A549 (cell line): ENCODE data around the gene FAM13A. TPM values are rescaled to one million over a fixed set of nuclear protein-coding genes. Genes with fewer than 3 reads are reported as not detected.

ENCODE experiments used
- ATAC-seq, 2 experiments: fragments of 200-7000 bp in 1 of 2; fragments of >200 bp in 1 of 2; cut with Nextera tagmentation in 1 of 2; cut with Tn5 transposase in 1 of 2; 3 replicates each; pipeline versions ENCODE4 v1.8.0 to v1.9.1; 2018 to 2020; ENCODE audit warnings: mild to moderate bottlenecking in 1 of 2, moderate library complexity in 1 of 2
- CTCF ChIA-PET: fragments of 300-600 bp; sonication (Branson Sonifier 250); formaldehyde crosslinking; extraction: SDS; loops from one replicate; lab custom pipeline; 2021; ENCODE audit warnings: antibody characterized with exemption, inconsistent platforms; lab: Yijun Ruan, JAX
- POLR2A ChIA-PET: fragments of 350-600 bp; formaldehyde crosslinking; extraction: SDS; loops from one replicate; lab custom pipeline; 2021; ENCODE audit warnings: antibody characterized with exemption, inconsistent platforms; lab: Yijun Ruan, JAX
- DNase-seq, 2 experiments: peaks; one replicate each; pipeline versions ENCODE4 v3.0.0 to v3.0.0-alpha.2; 2011 to 2016; ENCODE audit warnings: low read depth in 1 of 2, low spot score in 1 of 2
- FAIRE-seq: peaks from 2 replicates; lab custom pipeline; 2011; peaks lifted over from hg19 to GRCh38; lab: Jason Lieb, UNC
- H3K27ac ChIP-seq, 2 experiments: fragments of >200 bp; sonication (Bioruptor Twin); formaldehyde crosslinking; 3 replicates each; pipeline ENCODE4 v1.5.1; 2016 to 2017
- H3K4me1 ChIP-seq: fragments of >200 bp; sonication (Bioruptor Twin); formaldehyde crosslinking; 3 replicates; pipeline ENCODE4 v1.6.1; 2016
- H3K4me2 ChIP-seq: fragments of >200 bp; sonication (Bioruptor Twin); formaldehyde crosslinking; 3 replicates; pipeline ENCODE4 v1.6.1; 2016
- H3K4me3 ChIP-seq: fragments of >200 bp; sonication (Bioruptor Twin); formaldehyde crosslinking; 3 replicates; pipeline ENCODE4 v1.5.1; 2016
- H3K9me3 ChIP-seq: fragments of >200 bp; sonication (Bioruptor Twin); formaldehyde crosslinking; 3 replicates; pipeline ENCODE4 v1.6.1; 2016
- ATOH8 ChIP-seq: fragments of 250-450 bp; sonication (Bioruptor Pico); IDR thresholded peaks from 2 replicates; pipeline ENCODE4 v1.5.0; 2020; ENCODE audit warnings: low read depth, mild to moderate bottlenecking, moderate library complexity
- CEBPB ChIP-seq, 2 experiments: fragments of >200 bp in 1 of 2; sonication (Bioruptor Twin) in 1 of 2; formaldehyde crosslinking in 1 of 2; IDR thresholded peaks; 2 replicates each; pipeline ENCODE4 v1.6.1; 2012 to 2016
- CHD2 ChIP-seq: fragments of 150-350 bp; IDR thresholded peaks from 2 replicates; pipeline ENCODE4 v1.6.1; 2014; ENCODE audit warnings: low read length; ENCODE audit not compliant: partially characterized antibody
- CHD4 ChIP-seq: fragments of 200-600 bp; sonication (generic); IDR thresholded peaks from 2 replicates; pipeline ENCODE4 v1.6.1; 2016; ENCODE audit warnings: antibody characterized with exemption, mild to moderate bottlenecking, borderline replicate concordance
- E2F6 ChIP-seq: IDR thresholded peaks from 2 replicates; pipeline ENCODE4 v1.6.1; 2012; ENCODE audit warnings: low read depth, borderline replicate concordance
- ELK1 ChIP-seq: fragments of 150-350 bp; IDR thresholded peaks from 2 replicates; pipeline ENCODE4 v1.6.1; 2014; ENCODE audit warnings: low read depth, mild to moderate bottlenecking, low read length
- HDAC2 ChIP-seq: fragments of 200-600 bp; sonication (generic); IDR thresholded peaks from 2 replicates; pipeline ENCODE4 v1.6.1; 2016
- HEYL ChIP-seq: fragments of 250-450 bp; sonication (Bioruptor Pico); IDR thresholded peaks from 2 replicates; pipeline ENCODE4 v1.8.0; 2021; ENCODE audit warnings: mild to moderate bottlenecking, moderate library complexity
- HMGXB4 ChIP-seq: fragments of 250-450 bp; sonication (Bioruptor Pico); IDR thresholded peaks from 2 replicates; pipeline ENCODE4 v1.5.0; 2021; ENCODE audit warnings: mild to moderate bottlenecking, moderate library complexity, borderline replicate concordance
- HOXA7 ChIP-seq: fragments of 250-450 bp; sonication (Bioruptor Pico); IDR thresholded peaks from 2 replicates; pipeline ENCODE4 v1.5.0; 2020; ENCODE audit warnings: mild to moderate bottlenecking, moderate library complexity
- HOXB13 ChIP-seq: fragments of 250-450 bp; sonication (Bioruptor Pico); IDR thresholded peaks from 2 replicates; pipeline ENCODE4 v1.5.0; 2020; ENCODE audit warnings: low read depth, mild to moderate bottlenecking, moderate library complexity
- HOXB5 ChIP-seq: fragments of 250-450 bp; sonication (Bioruptor Pico); IDR thresholded peaks from 2 replicates; pipeline ENCODE4 v1.5.0; 2020; ENCODE audit warnings: mild to moderate bottlenecking, moderate library complexity
- JUN ChIP-seq, 2 experiments: fragments of >200 bp; sonication (Bioruptor Twin); formaldehyde crosslinking; IDR thresholded peaks; 2 replicates in 1 of 2; 3 replicates in 1 of 2; pipeline ENCODE4 v1.6.1; 2016 to 2017
- JUNB ChIP-seq: fragments of >200 bp; sonication (Bioruptor Twin); formaldehyde crosslinking; IDR thresholded peaks from 2 replicates; pipeline ENCODE4 v1.6.1; 2016
- KDM1A ChIP-seq: fragments of 200-600 bp; sonication (generic); IDR thresholded peaks from 2 replicates; pipeline ENCODE4 v1.6.1; 2016; ENCODE audit warnings: low read depth, mild to moderate bottlenecking
- MAX ChIP-seq: IDR thresholded peaks from 2 replicates; pipeline ENCODE4 v1.6.1; 2012
- MAZ ChIP-seq: fragments of 150-350 bp; IDR thresholded peaks from 2 replicates; pipeline ENCODE4 v1.6.1; 2014; ENCODE audit warnings: antibody characterized with exemption, low read depth, low read length, borderline replicate concordance
- NR3C1 ChIP-seq: fragments of >200 bp; sonication (Bioruptor Twin); formaldehyde crosslinking; IDR thresholded peaks from 3 replicates; pipeline ENCODE4 v1.6.1; 2017
- PHF8 ChIP-seq: fragments of 200-600 bp; sonication (generic); IDR thresholded peaks from 2 replicates; pipeline ENCODE4 v1.6.1; 2016; ENCODE audit warnings: low read depth, mild to moderate bottlenecking, antibody characterized with exemption, moderate library complexity, borderline replicate concordance
- POLR2AphosphoS2 ChIP-seq: conservative IDR thresholded peaks from 2 replicates; pipeline ENCODE4 v1.6.1; 2012; ENCODE audit warnings: low read length, improper control_type of control experiment, inconsistent platforms
- RNF2 ChIP-seq: fragments of 200-600 bp; sonication (generic); IDR thresholded peaks from 2 replicates; pipeline ENCODE4 v1.6.1; 2016; ENCODE audit warnings: low read depth, mild to moderate bottlenecking, antibody characterized with exemption, moderate library complexity, borderline replicate concordance
- SMC3 ChIP-seq: fragments of >200 bp; sonication (Bioruptor Twin); formaldehyde crosslinking; IDR thresholded peaks from 3 replicates; pipeline ENCODE4 v1.6.1; 2018; ENCODE audit warnings: inconsistent platforms
- SREBF2 ChIP-seq: fragments of 450-650 bp; IDR thresholded peaks from 2 replicates; pipeline ENCODE4 v1.6.1; 2014; ENCODE audit warnings: mild to moderate bottlenecking, moderate library complexity
- ZC3H11A ChIP-seq: fragments of 450-650 bp; IDR thresholded peaks from 2 replicates; pipeline ENCODE4 v1.6.1; 2014; ENCODE audit warnings: antibody characterized with exemption, mild to moderate bottlenecking
- ZFP36 ChIP-seq: fragments of 450-650 bp; IDR thresholded peaks from 2 replicates; pipeline ENCODE4 v1.6.1; 2014; ENCODE audit warnings: borderline replicate concordance; ENCODE audit not compliant: partially characterized antibody
- WGBS: methylation state at CpG from one replicate; pipeline ENCODE4 v1.1.6; 2017; ENCODE audit errors: missing lambda C conversion rate; 5-methylcytosine and 5-hydroxymethylcytosine counted together
- polyA plus RNA-seq, 4 experiments: library from polyadenylated mRNA; depleted of rRNA in 3 of 4; stranded (reverse); fragments of >200 nt; fragmentation: RNase III in 1 of 4; extraction: RNeasy Plus Mini Kit Qiagen cat#74134 plus additional on column Dnase treatment in 1 of 4; gene quantifications; 2 replicates in 3 of 4; 3 replicates in 1 of 4; pipeline ENCODE4 v1.2.3, GENCODE V29; 2011 to 2017
- TF ChIP-seq, protein P1 (sequence below): fragments of 200-600 bp; sonication (generic); IDR thresholded peaks from 2 replicates; pipeline ENCODE4 v1.6.1; 2016; ENCODE audit warnings: antibody characterized with exemption, mild to moderate bottlenecking, moderate library complexity

Gene FAM13A
- polyA plus RNA-seq, 2 of the 4 experiments (the other 2 are of a cell fraction), result 6.5 to 22.0 TPM

GRCh38 chr4:88725143-88725542, 331.8 kb downstream of the FAM13A start:
- ChIA-PET CTCF (interaction anchor here (0.9 kb wide), 1 partner anchor 299 kb away, joined by 3 read pairs; no protein-coding TSS in a partner anchor), POLR2A (no interaction called here)
- no peaks in the 10 kb centered on the region for H3K4me1 ChIP-seq
- no peak overlapping the region for H3K4me2 ChIP-seq
- DNase-seq, result no peak
- 92% methylated on average over 4 of the region's 4 CpGs for WGBS
- FAIRE-seq, result no peak
- TF ChIP-seq CHD4 (no peak), ELK1 (no peak), HOXB13 (CRISPR knock-in tag) (no peak), ATOH8 (CRISPR knock-in tag) (no peak), CHD2 (no peak), KDM1A (no peak), HOXA7 (CRISPR knock-in tag) (no peak), JUN (IDR thresholded peaks at IDR 0.05) (no peak), SMC3 (no peak), RNF2 (no peak), HEYL (no peak), JUNB (no peak), HDAC2 (no peak), ZFP36 (no peak), NR3C1 (no peak)
- TF ChIP-seq, protein P1, sequence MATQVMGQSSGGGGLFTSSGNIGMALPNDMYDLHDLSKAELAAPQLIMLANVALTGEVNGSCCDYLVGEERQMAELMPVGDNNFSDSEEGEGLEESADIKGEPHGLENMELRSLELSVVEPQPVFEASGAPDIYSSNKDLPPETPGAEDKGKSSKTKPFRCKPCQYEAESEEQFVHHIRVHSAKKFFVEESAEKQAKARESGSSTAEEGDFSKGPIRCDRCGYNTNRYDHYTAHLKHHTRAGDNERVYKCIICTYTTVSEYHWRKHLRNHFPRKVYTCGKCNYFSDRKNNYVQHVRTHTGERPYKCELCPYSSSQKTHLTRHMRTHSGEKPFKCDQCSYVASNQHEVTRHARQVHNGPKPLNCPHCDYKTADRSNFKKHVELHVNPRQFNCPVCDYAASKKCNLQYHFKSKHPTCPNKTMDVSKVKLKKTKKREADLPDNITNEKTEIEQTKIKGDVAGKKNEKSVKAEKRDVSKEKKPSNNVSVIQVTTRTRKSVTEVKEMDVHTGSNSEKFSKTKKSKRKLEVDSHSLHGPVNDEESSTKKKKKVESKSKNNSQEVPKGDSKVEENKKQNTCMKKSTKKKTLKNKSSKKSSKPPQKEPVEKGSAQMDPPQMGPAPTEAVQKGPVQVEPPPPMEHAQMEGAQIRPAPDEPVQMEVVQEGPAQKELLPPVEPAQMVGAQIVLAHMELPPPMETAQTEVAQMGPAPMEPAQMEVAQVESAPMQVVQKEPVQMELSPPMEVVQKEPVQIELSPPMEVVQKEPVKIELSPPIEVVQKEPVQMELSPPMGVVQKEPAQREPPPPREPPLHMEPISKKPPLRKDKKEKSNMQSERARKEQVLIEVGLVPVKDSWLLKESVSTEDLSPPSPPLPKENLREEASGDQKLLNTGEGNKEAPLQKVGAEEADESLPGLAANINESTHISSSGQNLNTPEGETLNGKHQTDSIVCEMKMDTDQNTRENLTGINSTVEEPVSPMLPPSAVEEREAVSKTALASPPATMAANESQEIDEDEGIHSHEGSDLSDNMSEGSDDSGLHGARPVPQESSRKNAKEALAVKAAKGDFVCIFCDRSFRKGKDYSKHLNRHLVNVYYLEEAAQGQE, result no peak
- no peak for ATAC-seq
- no peaks in the 10 kb centered on the region for H3K9me3 ChIP-seq
- no peak overlapping the region for H3K27ac ChIP-seq
- no peak overlapping the region for H3K4me3 ChIP-seq

DNA sequence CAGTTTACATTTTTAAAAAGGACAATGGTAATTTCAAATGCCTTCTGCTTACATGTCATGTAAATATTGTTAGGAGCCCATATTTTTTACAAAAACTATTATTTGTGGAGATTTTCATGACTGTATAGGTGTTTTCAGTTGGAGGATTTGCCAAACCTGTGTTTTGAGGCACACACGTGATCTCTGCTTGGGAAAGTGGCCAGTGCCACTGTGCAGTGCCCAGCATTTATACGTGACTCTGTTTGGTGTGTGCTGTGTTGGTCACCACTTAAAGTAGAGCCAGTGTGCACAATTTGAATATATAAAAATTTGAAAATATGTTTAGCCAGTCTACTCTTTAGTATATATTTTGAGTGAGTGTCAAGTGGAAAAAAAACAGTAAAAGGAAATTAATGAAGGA, 332.6 kb downstream of the FAM13A start:
- TF ChIP-seq MAZ (no peak), ZC3H11A (no peak)
- 84% methylated on average over 2 of the region's 2 CpGs for WGBS
- FAIRE-seq (no peak), ATAC-seq (no peak), DNase-seq (no peak)
- ChIA-PET CTCF (no interaction called here), POLR2A (no interaction called here)
- H3K27ac ChIP-seq, result no peak overlapping the region
- no peaks in the 10 kb centered on the region for H3K9me3 ChIP-seq
- no peak overlapping the region for H3K4me3 ChIP-seq
- H3K4me2 ChIP-seq, result no peak overlapping the region
- H3K4me1 ChIP-seq, result no peaks in the 10 kb centered on the region

GRCh38 chr4:88722828-88723227, 334.2 kb downstream of the FAM13A start:
- no peak overlapping the region for H3K27ac ChIP-seq
- no peak for FAIRE-seq
- no peaks in the 10 kb centered on the region for H3K9me3 ChIP-seq
- H3K4me1 ChIP-seq, result no peaks in the 10 kb centered on the region
- CTCF ChIA-PET, result interaction anchor here (0.8 to 1.5 kb wide), 3 partner anchors 16 to 301 kb away, joined by 3 to 7 read pairs (median 3); no protein-coding TSS in a partner anchor
- WGBS, result 94% methylated on average over 2 of the region's 2 CpGs
- no peak for DNase-seq
- ATAC-seq, result no peak
- H3K4me2 ChIP-seq, result no peak overlapping the region
- no peak overlapping the region for H3K4me3 ChIP-seq
- POLR2A ChIA-PET, result no interaction called here
- no peak for TF ChIP-seq SREBF2
- no peak for TF ChIP-seq HOXB5 (CRISPR knock-in tag)
- no peak for TF ChIP-seq JUNB
- TF ChIP-seq CEBPB (IDR thresholded peaks at IDR 0.05), result no peak
- no peak for TF ChIP-seq HMGXB4 (CRISPR knock-in tag)
- no peak for TF ChIP-seq PHF8
- no peak for TF ChIP-seq POLR2AphosphoS2
- no peak for TF ChIP-seq E2F6
- no peak for TF ChIP-seq MAX
